Spleen (tissue), 11 donors: Measurements from ENCODE around the gene SBK3. TPM values are rescaled to one million over a fixed set of nuclear protein-coding genes. Genes with fewer than 3 reads are reported as not detected.
A peak's percentile ranks its signal among the peaks of the same experiment; 100 is the strongest.

ENCODE experiments used
- DNase-seq: peaks from one replicate; pipeline ENCODE4 v3.0.0-alpha.2; 2020
- H3K27ac ChIP-seq, 8 donors: fragments of 200-600 bp; sonication (generic) in 7 of 8; 1 replicate in 4 of 8; 2 replicates in 4 of 8; pipeline versions ENCODE4 v1.5.0 to v1.8.0; 2016 to 2021; ENCODE audit warnings: inconsistent platforms in 4 of 8, mild to moderate bottlenecking in 4 of 8, moderate library complexity in 1 of 8
- H3K27me3 ChIP-seq, 7 donors: fragments of 200-600 bp; sonication (generic) in 6 of 7; replicated peaks in 1 of 7; 1 replicate in 4 of 7; 2 replicates in 3 of 7; pipeline versions ENCODE4 v1.5.0 to v1.8.0; 2016 to 2021; ENCODE audit warnings: inconsistent platforms in 3 of 7, mild to moderate bottlenecking in 1 of 7
- H3K36me3 ChIP-seq, 6 donors: fragments of 200-600 bp; sonication (generic) in 5 of 6; 1 replicate in 4 of 6; 2 replicates in 2 of 6; pipeline versions ENCODE4 v1.5.0 to v1.8.0; 2016 to 2021; ENCODE audit warnings: inconsistent platforms in 2 of 6
- H3K4me1 ChIP-seq, 6 donors: fragments of 200-600 bp; sonication (generic) in 5 of 6; 1 replicate in 3 of 6; 2 replicates in 3 of 6; pipeline versions ENCODE4 v1.5.0 to v1.8.0; 2016 to 2021; ENCODE audit warnings: inconsistent platforms in 3 of 6
- H3K4me3 ChIP-seq, 8 donors: fragments of 200-600 bp; sonication (generic) in 7 of 8; 1 replicate in 4 of 8; 2 replicates in 4 of 8; pipeline versions ENCODE4 v1.5.0 to v1.8.0; 2016 to 2021; ENCODE audit warnings: inconsistent platforms in 4 of 8, mild to moderate bottlenecking in 4 of 8, moderate library complexity in 2 of 8
- H3K9me3 ChIP-seq, 8 donors: fragments of 200-600 bp; sonication (generic) in 7 of 8; 1 replicate in 4 of 8; 2 replicates in 4 of 8; pipeline versions ENCODE4 v1.5.0 to v1.8.0; 2016 to 2021; ENCODE audit warnings: inconsistent platforms in 4 of 8
- POLR2A ChIP-seq, 3 donors: fragments of 450-650 bp; IDR thresholded peaks; one replicate each; pipeline ENCODE4 v1.5.1; 2017; ENCODE audit warnings: antibody characterized with exemption in 3 of 3, mild to moderate bottlenecking in 1 of 3
- POLR2AphosphoS5 ChIP-seq, 3 donors: sonication (generic); formaldehyde crosslinking; IDR thresholded peaks; one replicate each; pipeline ENCODE4 v1.5.1; 2017; ENCODE audit warnings: antibody characterized with exemption in 3 of 3
- WGBS, 5 donors: extraction: QIAGEN DNeasy Blood & Tissue Kit in 3 of 5; methylation state at CpG; one replicate each; pipeline versions ENCODE4 v1.1.5 to v1.1.7; 2013 to 2018; 5-methylcytosine and 5-hydroxymethylcytosine counted together
- intact Hi-C: fragments of 100-400 bp; cut with DNase I; formaldehyde crosslinking; loops from one replicate; pipeline ENCODE4 v1.15.0; 2023; ENCODE audit warnings: low total_unique reads
- polyA plus RNA-seq, 3 donors: library from polyadenylated mRNA; stranded (reverse); fragments of 200-250 nt; gene quantifications; one replicate each; pipeline ENCODE4 v1.2.1, GENCODE V29; 2013
- total RNA-seq, 7 donors: library from RNA; depleted of rRNA in 3 of 7; stranded (reverse); fragments of >200 nt in 3 of 7; fragmentation: NEBNext Ultra II Directional in 4 of 7; extraction: Animal tissue kit (Norgen Biotek cat#: 25700) in 4 of 7; gene quantifications; one replicate each; pipeline versions ENCODE4 v1.1.0 to v1.2.1, GENCODE V29; 2016 to 2021
- TF ChIP-seq, protein P1 (sequence below), 11 experiments: fragments of 200-600 bp in 7 of 11; fragments of 450-650 bp in 4 of 11; sonication (generic) in 4 of 11; IDR thresholded peaks in 8 of 11; conservative IDR thresholded peaks in 3 of 11; 1 replicate in 7 of 11; 2 replicates in 4 of 11; pipeline versions ENCODE4 v1.4.0 to v1.8.0; 2016 to 2021; ENCODE audit warnings: antibody characterized with exemption in 11 of 11, inconsistent platforms in 4 of 11, mild to moderate bottlenecking in 1 of 11
- donor health status: healthy with polysubstance abuse.
- donor health status: DM: no; HTN: no; CAD: no; lungs with moderate emphysema.
- donor health status: DM: no; HTN: no; CAD: no.
- donor health status: Bipolar disorder and iron deficiency.
- donor health status: healthy.
- donor health status: DM: no; HTN: no; CAD: no.
- donor health status: DM: yes; HTN: yes; CAD: no.

The SBK3 gene
- total and polyA plus RNA-seq, 10 donors = not detected

DNA sequence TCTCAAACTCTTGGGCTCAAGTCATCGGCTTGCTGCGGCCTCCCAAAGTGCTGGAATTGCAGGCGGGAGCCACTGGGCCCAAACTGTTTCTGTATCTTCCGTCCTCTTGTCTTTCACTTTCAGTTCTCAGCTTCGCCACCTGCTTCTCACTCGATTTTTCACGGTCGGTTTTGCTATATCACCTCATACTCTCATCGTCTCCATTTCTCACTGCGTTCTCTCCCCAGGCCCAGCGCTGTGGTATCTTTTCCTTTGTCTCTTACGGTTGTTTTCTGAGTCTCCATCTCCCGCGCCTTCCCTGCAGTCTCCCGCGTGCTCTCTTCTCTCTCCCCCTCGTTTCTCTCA, 42.2 kb downstream of the SBK3 start:
- no peak for DNase-seq
- H3K27ac ChIP-seq = peak overlapping the region in 4 of 8 donors; percentile 82 to 93 (median 87)
- WGBS, 5 donors = 75 to 86% (median 81%) methylated on average over 17 of the region's 17 CpGs
- H3K9me3 ChIP-seq = no peaks in the 10 kb centered on the region
- peaks cover 0 to 26% (median 0%) of the 10 kb centered on the region in 6 donors for H3K36me3 ChIP-seq
- H3K27me3 ChIP-seq = no peaks in the 10 kb centered on the region
- intact Hi-C loops = loop anchor here (10.0 kb wide), 1 partner anchor 358 kb away; the partner anchor contains the start of gene TNNT1
- TF ChIP-seq, protein P1, sequence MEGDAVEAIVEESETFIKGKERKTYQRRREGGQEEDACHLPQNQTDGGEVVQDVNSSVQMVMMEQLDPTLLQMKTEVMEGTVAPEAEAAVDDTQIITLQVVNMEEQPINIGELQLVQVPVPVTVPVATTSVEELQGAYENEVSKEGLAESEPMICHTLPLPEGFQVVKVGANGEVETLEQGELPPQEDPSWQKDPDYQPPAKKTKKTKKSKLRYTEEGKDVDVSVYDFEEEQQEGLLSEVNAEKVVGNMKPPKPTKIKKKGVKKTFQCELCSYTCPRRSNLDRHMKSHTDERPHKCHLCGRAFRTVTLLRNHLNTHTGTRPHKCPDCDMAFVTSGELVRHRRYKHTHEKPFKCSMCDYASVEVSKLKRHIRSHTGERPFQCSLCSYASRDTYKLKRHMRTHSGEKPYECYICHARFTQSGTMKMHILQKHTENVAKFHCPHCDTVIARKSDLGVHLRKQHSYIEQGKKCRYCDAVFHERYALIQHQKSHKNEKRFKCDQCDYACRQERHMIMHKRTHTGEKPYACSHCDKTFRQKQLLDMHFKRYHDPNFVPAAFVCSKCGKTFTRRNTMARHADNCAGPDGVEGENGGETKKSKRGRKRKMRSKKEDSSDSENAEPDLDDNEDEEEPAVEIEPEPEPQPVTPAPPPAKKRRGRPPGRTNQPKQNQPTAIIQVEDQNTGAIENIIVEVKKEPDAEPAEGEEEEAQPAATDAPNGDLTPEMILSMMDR (IDR thresholded peaks at IDR 0.05 in 8 of 11, conservative IDR thresholded peaks at IDR 0.05 in 3 of 11) = no peak
- TF ChIP-seq POLR2A (IDR thresholded peaks at IDR 0.05) (no peak), POLR2AphosphoS5 (IDR thresholded peaks at IDR 0.05) (no peak)
- H3K4me1 ChIP-seq = peaks cover 4 to 17% (median 15%) of the 10 kb centered on the region in 6 donors
- peak overlapping the region in 7 of 8 donors; percentile 17 to 72 (median 49) for H3K4me3 ChIP-seq

DNA sequence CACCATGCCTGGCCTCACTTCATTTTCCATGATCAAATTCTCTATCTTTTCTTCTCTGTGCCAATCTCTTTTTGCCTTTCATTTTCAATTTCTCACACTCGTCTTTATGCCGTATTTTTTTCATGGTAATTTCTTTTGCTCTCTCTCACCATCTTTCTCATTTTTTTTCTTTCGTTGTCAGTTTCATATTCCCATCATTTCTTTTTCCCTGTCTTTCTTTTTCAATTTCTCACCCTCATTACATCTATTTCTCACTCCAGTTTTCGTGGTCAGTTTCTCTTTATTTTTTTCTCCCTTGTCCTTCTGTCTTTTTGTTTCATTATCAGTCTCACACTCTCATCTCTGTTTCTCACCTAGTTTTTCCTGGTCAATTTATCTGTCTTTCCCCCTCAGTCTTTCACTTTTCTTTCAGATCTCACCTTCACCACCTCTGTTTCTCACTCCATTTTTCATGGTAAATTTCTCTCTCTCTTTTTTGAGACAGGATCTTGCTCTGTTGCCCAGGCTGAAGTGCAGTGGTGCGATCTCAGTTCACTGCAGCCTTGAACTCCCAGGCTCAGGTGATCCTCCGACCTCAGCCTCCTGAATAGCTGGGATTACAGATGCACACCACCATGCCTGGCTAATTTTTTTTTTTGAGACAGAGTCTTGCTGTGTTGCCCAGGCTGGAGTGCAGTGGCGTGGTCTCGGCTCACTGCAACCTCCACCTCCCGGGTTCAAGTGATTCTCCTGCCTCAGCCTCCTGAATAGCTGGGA, 43.0 kb downstream of the SBK3 start:
- Histone ChIP-seq H3K4me1 (peaks cover 4 to 17% (median 15%) of the 10 kb centered on the region in 6 donors), H3K4me3 (no peak overlapping the region), H3K27me3 (no peaks in the 10 kb centered on the region), H3K9me3 (no peaks in the 10 kb centered on the region), H3K27ac (no peak overlapping the region), H3K36me3 (peaks cover 0 to 31% (median 0%) of the 10 kb centered on the region in 6 donors)
- intact Hi-C loops = loop anchor here (10.0 kb wide), 1 partner anchor 358 kb away; the partner anchor contains the start of gene TNNT1
- TF ChIP-seq, protein P1 (IDR thresholded peaks at IDR 0.05 in 8 of 11, conservative IDR thresholded peaks at IDR 0.05 in 3 of 11) = no peak
- TF ChIP-seq POLR2A (IDR thresholded peaks at IDR 0.05) = no peak
- no peak for TF ChIP-seq POLR2AphosphoS5 (IDR thresholded peaks at IDR 0.05)
- no peak for DNase-seq
- WGBS, 5 donors = 88 to 93% (median 90%) methylated on average over 8 to 9 of the region's 9 CpGs

DNA sequence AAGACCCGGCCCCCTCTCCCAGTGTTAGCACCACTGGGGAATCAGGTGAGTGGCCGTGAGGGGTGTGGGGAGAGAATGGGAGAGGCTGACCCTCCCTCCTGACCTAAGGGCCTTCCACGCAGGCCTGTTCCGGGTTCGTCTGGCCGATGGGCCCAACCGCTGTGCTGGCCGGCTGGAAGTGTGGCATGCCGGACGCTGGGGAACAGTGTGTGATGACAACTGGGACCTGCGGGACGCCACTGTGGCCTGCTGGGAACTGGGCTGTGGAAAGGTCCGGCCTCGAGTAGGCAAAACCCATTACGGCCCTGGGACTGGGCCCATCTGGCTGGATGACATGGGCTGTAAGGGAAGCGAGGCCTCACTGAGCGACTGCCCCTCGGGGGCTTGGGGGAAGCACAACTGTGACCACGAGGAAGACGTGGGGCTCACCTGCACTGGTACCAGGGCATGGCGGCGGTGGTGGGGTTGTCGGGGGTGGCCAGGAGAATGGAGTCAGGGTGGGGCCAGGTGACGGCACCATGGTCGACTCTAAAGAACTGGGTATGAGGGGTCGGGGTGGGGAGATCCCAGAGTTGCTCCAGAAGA, 44.9 kb downstream of the SBK3 start:
- TF ChIP-seq, protein P1 (IDR thresholded peaks at IDR 0.05 in 8 of 11, conservative IDR thresholded peaks at IDR 0.05 in 3 of 11) = no peak
- peak in 2 of 3 donors; percentile 24 to 26 for TF ChIP-seq POLR2AphosphoS5 (IDR thresholded peaks at IDR 0.05)
- no peak for DNase-seq
- H3K9me3 ChIP-seq = no peaks in the 10 kb centered on the region
- H3K36me3 ChIP-seq = peaks cover 0 to 31% (median 0%) of the 10 kb centered on the region in 6 donors
- no peak overlapping the region for H3K4me3 ChIP-seq
- peaks cover 4 to 17% (median 15%) of the 10 kb centered on the region in 6 donors for H3K4me1 ChIP-seq
- no peaks in the 10 kb centered on the region for H3K27me3 ChIP-seq
- H3K27ac ChIP-seq = no peak overlapping the region
- 94 to 96% (median 95%) methylated on average over 21 to 26 of the region's 26 CpGs for WGBS, 5 donors
- intact Hi-C loops = loop anchor here (10.0 kb wide), 1 partner anchor 356 kb away; the partner anchor contains the start of gene TNNT1
